ENCODE measurements around the gene SMIM33. TPM values are rescaled to one million over a fixed set of nuclear protein-coding genes. Genes with fewer than 3 reads are reported as not detected.
A peak's percentile ranks its signal among the peaks of the same experiment; 100 is the strongest.

Gene SMIM33
- total and polyA plus RNA-seq, 10 of the 15 experiments (the other 5 are each of a cell fraction or from before 2014, with no cell fraction given), result 0.03 to 0.25 (median 0.07) TPM; not detected in 4

GRCh38 chr5:139482050-139482889 is 11.5 kb downstream of the SMIM33 start, which contains the start of gene STING1:
Gene STING1 (minus strand): TSS chr5:139482758. CDS start chr5:139481704, 1,054 bp downstream.
- ATAC-seq (peak; percentile 75), DNase-seq (ENCODE audit: low read depth, low spot score) (peak; percentile 41), FAIRE-seq (peak; percentile 66)
- BruUV-seq (replicated peaks), result TSS peak; percentile 82
- Histone ChIP-seq H2AFZ (ENCODE audit: control insufficient read depth, low read depth, low read length) (peak within 1 kb of the TSS; percentile 83), H3K79me2 (ENCODE audit: control insufficient read depth, insufficient read depth, low read length) (peaks cover 7% of the 10 kb centered on the region), H3K36me3 (ENCODE audit: control insufficient read depth in 2 of 2, insufficient read depth in 2 of 2, low read length in 1 of 2) (peaks cover 0 to 4% of the 10 kb centered on the region in 2 experiments; a peak in 1 of 4 replicates), H4K20me1 (ENCODE audit: control insufficient read depth, insufficient read depth) (no peaks in the 10 kb centered on the region), H3K27me3 (replicated peaks in 1 of 2; ENCODE audit: control insufficient read depth in 2 of 2, insufficient read depth in 2 of 2, low read length in 1 of 2) (no peaks in the 10 kb centered on the region), H3K4me2 (ENCODE audit: control insufficient read depth, insufficient read depth) (peak within 1 kb of the TSS; percentile 94), H3K9me3 (replicated peaks; ENCODE audit: control insufficient read depth, insufficient read depth, low read length) (no peaks in the 10 kb centered on the region), H3K9ac (ENCODE audit: control insufficient read depth, insufficient read depth, low read length) (peak within 1 kb of the TSS; percentile 81), H3K4me3 (peak within 1 kb of the TSS; percentile 59), H3K27ac (ENCODE audit: control insufficient read depth, insufficient read depth) (peak within 1 kb of the TSS; percentile 91), H3K4me1 (ENCODE audit: control insufficient read depth, insufficient read depth, low read length) (peaks cover 27% of the 10 kb centered on the region)
- WGBS (ENCODE audit: insufficient coverage, insufficient replicate concordance, low lambda C conversion rate, missing lambda C conversion rate), result 70% methylated on average over 19 of the region's 19 CpGs
- ChIA-PET CTCF (interaction anchor here (0.6 to 4.5 kb wide), 15 partner anchors 9 to 756 kb away, joined by 3 to 32 read pairs (median 5); partner anchors contain the start of gene DNAJC18), RAD21 (ENCODE audit: unreplicated experiment) (interaction anchor here (0.6 to 3.0 kb wide), 17 partner anchors 11 to 305 kb away, joined by 3 to 32 read pairs (median 5); partner anchors contain the start of gene DNAJC18), SMC1A (ENCODE audit: uncharacterized antibody, unreplicated experiment) (interaction anchor here (0.7 to 3.1 kb wide), 23 partner anchors 8 to 214 kb away, joined by 3 to 25 read pairs (median 4); partner anchors contain the start of genes DNAJC18 and SMIM33), POLR2A (interaction anchor here (0.6 to 2.0 kb wide), 12 partner anchors 12 to 217 kb away, joined by 3 to 10 read pairs (median 4); partner anchors contain the start of genes DNAJC18 and ECSCR)
- intact Hi-C loops (cut with micrococcal nuclease; ENCODE audit: unreplicated experiment) (loop anchor here (1.0 kb wide), 1 partner anchor 24 kb away; no protein-coding TSS in a partner anchor), in situ Hi-C loops (cut with MboI) (no loop called here)
- TF ChIP-seq IKZF2 (IDR thresholded peaks at IDR 0.05) (peak; percentile 60 to 68; a peak in 2 of 4 replicates), DPF2 (IDR thresholded peaks at IDR 0.05) (peak; percentile 49; the same call in 1 of the 2 replicates), SMAD1 (IDR thresholded peaks at IDR 0.05; ENCODE audit: low read depth, partially characterized antibody) (peak; percentile 78), RELB (IDR thresholded peaks at IDR 0.05; ENCODE audit: low read depth) (peak; percentile 57; the same call in 1 of the 2 replicates), RUNX3 (IDR thresholded peaks at IDR 0.05; ENCODE audit: low read length) (peak; percentile 93), YBX1 (IDR thresholded peaks at IDR 0.05) (no peak), ZNF687 (IDR thresholded peaks at IDR 0.05) (peak; percentile 78), POLR2AphosphoS5 (IDR thresholded peaks at IDR 0.05; ENCODE audit: low read length) (peak; percentile 47; the same call in 1 of the 2 replicates), POLR2A (IDR thresholded peaks at IDR 0.05; ENCODE audit: low read depth, low read length) (peak; percentile 29), SMAD5 (IDR thresholded peaks at IDR 0.05; ENCODE audit: low read depth) (0 out of 2 replicates have a peak, but pooled peaks have one; percentile 11), GATAD2B (conservative IDR thresholded peaks at IDR 0.05; ENCODE audit: low read depth) (peak; percentile 38; the same call in 1 of the 2 replicates), CREM (IDR thresholded peaks at IDR 0.05; ENCODE audit: low read depth) (peak; percentile 58), RCOR1 (conservative IDR thresholded peaks at IDR 0.05; ENCODE audit: low read depth, low read length) (no peak), RELA (IDR thresholded peaks at IDR 0.05; ENCODE audit: borderline replicate concordance, partially characterized antibody) (peak; percentile 16), NRF1 (conservative IDR thresholded peaks at IDR 0.05; ENCODE audit: low read depth, low read length) (no peak), NR2C1 (IDR thresholded peaks at IDR 0.05) (peak; percentile 26)

Measured in GM12878 (cell line).